Activated T-cell treated with anti-CD3 and anti-CD28 coated beads for 1 hour (primary cell): Measurements from ENCODE around the gene OPRD1.
"Not testable (repeated sequence)": the region's sequence is repeated elsewhere in the genome, so short reads cannot be mapped to it uniquely, and the experiment has no call there.

Source experiments
- DNase-seq: peaks from one replicate; pipeline ENCODE4 v3.0.0-alpha.2; 2020; ENCODE audit warnings: low read depth

OPRD1 gene

GRCh38 chr1:28845786-28846543, 34.0 kb downstream of the OPRD1 start:
- no peak for DNase-seq

DNA sequence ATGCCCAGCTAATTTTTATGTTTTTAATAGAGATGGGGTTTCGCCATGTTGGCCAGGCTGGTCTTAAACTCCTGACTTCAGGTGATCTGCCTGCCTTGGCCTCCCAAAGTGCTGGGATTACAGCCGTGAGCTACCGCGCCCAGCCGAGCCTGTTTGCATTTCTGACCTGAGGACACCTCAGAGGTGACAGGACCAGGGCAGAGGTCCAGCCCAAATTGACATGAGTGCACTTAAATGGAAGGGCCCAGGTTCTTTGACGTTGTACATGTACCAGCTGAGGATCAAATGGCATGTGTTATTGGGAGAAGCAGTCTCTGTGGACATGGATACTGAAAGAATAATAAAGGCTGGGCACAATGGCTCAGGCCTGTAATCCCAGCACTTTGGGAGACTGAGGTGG, 35.2 kb downstream of the OPRD1 start:
- not testable (repeated sequence) for DNase-seq

GRCh38 chr1:28848416-28848815, 36.4 kb downstream of the OPRD1 start:
- no peak for DNase-seq

DNA sequence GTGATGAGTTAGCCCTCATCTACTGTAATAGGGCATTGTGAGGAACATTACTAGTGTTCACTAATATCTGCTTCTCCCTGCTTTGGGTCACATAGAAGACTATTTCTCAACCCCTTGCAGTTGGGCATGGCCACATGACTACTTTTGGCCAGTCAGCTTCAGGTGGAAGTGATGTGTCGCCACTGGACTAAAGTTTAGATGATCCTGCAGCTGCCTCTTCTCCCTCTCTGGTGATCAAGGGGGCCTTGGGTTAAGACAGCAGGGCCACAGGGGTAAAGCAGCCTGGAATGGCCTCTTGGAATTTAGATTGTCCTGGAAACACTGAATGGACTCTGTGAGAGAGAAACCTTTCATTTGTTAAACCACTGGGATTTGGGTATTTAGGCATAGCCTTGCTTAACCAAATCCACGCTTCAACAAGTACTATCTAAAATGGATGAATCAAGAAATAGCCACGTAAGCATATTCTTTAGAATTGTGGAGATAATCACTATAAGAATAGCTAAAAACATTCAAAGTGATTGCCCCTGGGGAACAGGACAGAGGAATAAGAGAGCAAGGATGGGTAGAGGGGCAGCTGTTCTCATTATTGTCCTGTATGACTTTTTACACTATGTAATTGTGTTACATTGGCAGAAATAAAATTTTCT, 41.2 kb downstream of the OPRD1 start:
- DNase-seq, result no peak

GRCh38 chr1:28854406-28854805, 42.4 kb downstream of the OPRD1 start:
- not testable (repeated sequence) for DNase-seq

GRCh38 chr1:28855046-28855445, 43.1 kb downstream of the OPRD1 start:
- no peak for DNase-seq

DNA sequence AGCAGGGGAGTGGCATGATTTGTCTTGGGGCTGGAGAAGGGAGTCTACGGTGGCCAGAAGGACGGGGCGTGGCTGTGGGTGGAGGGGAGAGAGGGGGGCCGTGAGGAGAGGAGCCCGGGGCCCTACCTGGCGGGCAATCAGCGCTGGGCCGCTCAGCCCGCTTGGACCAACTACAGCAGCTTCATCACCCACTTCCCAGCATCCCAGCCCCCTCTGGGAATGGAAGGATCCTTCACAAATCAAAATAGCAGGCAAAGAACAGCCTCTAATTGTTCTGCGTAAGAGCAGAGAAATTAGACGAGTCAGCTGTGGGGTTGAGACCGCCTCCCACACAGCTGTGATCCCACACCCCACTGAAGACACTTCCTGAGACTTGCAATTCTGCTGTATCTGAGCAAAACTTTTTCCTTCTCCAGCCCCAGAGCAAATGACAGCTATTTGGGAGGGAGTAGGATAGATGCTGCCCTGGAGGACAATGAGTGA, 43.5 kb downstream of the OPRD1 start:
- no peak for DNase-seq

DNA sequence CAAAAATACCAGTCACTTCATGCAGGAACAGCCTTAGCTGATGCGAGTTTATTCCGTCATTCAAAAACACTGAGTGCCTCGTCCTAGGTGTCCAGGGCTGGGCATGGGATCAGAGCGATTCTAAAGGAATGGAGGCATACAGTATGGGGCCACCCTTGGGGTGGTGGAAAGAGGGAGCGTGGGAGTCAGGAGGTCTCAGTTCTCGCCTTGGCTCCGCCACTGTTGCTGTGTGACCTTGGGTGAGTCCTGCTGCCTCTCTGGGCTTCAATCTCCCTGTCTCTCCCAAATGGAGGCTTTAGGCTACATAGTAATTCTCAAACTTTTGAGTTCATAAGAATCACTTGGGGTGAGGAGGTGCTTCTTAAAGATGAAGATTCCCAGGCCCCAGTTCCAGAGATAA, 44.0 kb downstream of the OPRD1 start:
- no peak for DNase-seq

DNA sequence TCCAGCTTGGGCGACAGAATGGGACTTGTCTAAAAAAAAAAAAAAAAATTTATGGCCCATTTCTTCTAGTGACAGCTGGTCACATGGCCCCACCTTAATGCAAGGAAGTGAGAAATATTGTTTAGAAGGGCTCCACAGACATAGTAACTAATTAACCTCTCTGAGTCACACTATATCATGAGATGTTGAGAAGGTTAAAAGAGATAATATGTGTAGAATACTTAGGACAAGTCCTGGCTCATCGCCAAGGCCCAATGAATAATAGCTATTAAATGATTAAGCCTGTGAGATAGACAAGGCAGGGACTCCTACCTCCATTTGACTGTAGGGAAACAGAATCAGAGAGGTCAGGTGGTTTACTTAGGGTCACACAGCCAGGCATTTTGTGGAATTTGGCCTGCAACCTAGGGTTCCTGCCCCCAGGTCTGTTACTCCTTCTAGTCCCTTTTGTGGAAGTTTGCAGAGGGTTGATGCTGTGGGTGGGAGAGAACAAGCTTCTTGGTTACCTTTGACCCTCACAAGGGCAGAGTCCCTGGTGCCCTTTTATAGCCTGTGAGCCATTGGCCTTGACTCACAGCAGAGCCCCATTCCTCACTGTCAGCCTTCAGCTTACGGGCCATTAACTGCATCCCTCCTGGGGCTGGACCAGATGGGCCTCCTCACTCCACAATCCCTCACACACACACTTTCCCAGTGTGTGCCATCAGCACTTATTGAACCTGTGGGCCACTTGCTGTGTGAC, 48.5 kb downstream of the OPRD1 start:
- no peak for DNase-seq

DNA sequence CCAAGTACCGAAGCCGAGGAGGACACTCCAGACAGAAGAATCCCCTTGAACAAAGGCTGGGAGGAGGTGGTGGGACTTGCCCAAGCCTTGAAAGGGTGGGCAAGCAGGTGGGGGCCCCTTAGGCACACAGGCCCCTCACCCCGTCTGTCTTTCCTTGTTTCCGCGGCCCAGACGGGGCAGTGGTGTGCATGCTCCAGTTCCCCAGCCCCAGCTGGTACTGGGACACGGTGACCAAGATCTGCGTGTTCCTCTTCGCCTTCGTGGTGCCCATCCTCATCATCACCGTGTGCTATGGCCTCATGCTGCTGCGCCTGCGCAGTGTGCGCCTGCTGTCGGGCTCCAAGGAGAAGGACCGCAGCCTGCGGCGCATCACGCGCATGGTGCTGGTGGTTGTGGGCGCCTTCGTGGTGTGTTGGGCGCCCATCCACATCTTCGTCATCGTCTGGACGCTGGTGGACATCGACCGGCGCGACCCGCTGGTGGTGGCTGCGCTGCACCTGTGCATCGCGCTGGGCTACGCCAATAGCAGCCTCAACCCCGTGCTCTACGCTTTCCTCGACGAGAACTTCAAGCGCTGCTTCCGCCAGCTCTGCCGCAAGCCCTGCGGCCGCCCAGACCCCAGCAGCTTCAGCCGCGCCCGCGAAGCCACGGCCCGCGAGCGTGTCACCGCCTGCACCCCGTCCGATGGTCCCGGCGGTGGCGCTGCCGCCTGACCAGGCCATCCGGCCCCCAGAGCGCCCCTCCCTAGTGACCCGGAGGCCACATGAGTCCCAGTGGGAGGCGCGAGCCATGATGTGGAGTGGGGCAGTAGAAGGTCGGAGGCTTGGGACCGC, 50.8 kb downstream of the OPRD1 start:
- no peak for DNase-seq

- no peak for DNase-seq
These were observed 52.7 kb downstream of the OPRD1 start for GRCh38 chr1:28864695-28865094.

GRCh38 chr1:28865997-28866650, 54.2 kb downstream of the OPRD1 start:
- DNase-seq, result no peak

- DNase-seq, result no peak
These were observed 55.9 kb downstream of the OPRD1 start for GRCh38 chr1:28867850-28868249.

DNA sequence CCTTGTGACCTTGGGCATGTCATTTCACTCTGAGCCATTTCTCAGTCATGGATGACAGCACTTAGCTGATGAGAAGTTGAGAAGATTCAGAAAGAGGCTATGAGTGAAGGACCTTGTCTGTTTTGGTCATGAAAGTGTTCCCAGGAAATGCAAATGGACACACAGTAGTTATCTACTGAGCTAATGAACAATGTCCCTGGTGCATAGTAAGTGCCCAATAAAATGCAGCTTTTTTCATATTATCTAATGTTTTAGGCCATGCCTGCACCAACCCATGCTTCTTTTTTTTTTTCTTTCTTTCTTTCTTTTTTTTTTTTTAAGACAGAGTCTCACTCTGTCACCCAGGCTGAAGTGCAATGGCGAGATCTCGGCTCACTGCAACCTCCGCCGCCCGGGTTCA, 58.0 kb downstream of the OPRD1 start:
- no peak for DNase-seq

- DNase-seq, result no peak
These were observed 59.8 kb downstream of the OPRD1 start for GRCh38 chr1:28871631-28872401.

GRCh38 chr1:28875134-28875533, 63.2 kb downstream of the OPRD1 start:
- DNase-seq, result not testable (repeated sequence)

DNA sequence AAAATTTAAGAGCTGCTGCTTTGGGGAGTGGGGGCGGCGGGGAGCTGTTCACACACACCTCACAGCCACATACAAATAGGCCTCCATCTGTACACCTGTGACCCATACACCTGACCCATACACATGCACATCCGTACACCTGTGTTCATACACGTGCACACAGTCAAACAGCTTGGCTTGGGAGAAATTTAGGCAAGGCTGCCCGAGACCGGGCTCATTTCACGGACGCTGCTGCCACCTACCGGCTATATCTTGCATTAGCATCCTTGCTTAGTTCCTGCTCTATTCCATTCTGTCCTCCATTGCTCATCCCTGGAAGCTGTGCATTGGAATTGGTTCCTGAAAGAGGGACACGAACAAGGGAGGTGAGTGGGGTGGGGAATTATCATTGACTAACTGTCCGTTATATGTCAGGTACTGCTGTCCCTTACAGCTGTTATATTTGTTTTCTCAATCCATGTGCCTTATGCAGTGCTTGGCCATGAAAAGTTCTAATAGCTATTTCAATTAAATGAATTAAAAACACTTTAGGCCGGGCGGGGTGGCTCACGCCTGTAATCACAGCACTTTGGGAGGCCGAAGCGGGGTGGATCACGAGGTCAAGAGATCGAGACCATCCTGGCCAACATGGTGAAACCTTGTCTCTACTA, 65.3 kb downstream of the OPRD1 start:
- DNase-seq, result peak; percentile 68

- no peak for DNase-seq
These were observed 66.8 kb downstream of the OPRD1 start for GRCh38 chr1:28878796-28879195.

GRCh38 chr1:28882009-28882628, 70.1 kb downstream of the OPRD1 start:
- DNase-seq, result peak; percentile 75

GRCh38 chr1:28883242-28883616, 71.3 kb downstream of the OPRD1 start:
- DNase-seq, result no peak
